LNCaP clone FGC (cell line): ENCODE measurements around the gene GAPVD1.
"Not testable (repeated sequence)": the region's sequence is repeated elsewhere in the genome, so short reads cannot be mapped to it uniquely, and the experiment has no call there.

Experiments used
- DNase-seq: peaks from one replicate; pipeline ENCODE4 v3.0.0-alpha.2; 2011; ENCODE audit warnings: low read depth
- H3K4me3 ChIP-seq: 2 replicates; pipeline ENCODE4 v1.5.1; 2011; ENCODE audit warnings: mild to moderate bottlenecking, low read depth, low read length, control low read depth
- TF ChIP-seq, protein P1 (sequence below): IDR thresholded peaks from 2 replicates; pipeline ENCODE4 v1.5.1; 2012; ENCODE audit warnings: mild to moderate bottlenecking; ENCODE audit not compliant: control insufficient read depth, insufficient read depth; ENCODE audit errors: extremely low read depth

Gene GAPVD1

GRCh38 chr9:125258160-125258785, 3.4 kb upstream of the GAPVD1 start:
- no peak for DNase-seq
- TF ChIP-seq, protein P1, sequence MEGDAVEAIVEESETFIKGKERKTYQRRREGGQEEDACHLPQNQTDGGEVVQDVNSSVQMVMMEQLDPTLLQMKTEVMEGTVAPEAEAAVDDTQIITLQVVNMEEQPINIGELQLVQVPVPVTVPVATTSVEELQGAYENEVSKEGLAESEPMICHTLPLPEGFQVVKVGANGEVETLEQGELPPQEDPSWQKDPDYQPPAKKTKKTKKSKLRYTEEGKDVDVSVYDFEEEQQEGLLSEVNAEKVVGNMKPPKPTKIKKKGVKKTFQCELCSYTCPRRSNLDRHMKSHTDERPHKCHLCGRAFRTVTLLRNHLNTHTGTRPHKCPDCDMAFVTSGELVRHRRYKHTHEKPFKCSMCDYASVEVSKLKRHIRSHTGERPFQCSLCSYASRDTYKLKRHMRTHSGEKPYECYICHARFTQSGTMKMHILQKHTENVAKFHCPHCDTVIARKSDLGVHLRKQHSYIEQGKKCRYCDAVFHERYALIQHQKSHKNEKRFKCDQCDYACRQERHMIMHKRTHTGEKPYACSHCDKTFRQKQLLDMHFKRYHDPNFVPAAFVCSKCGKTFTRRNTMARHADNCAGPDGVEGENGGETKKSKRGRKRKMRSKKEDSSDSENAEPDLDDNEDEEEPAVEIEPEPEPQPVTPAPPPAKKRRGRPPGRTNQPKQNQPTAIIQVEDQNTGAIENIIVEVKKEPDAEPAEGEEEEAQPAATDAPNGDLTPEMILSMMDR, result no peak
- no peak overlapping the region for H3K4me3 ChIP-seq

- TF ChIP-seq, protein P1, result no peak
- DNase-seq, result no peak
- H3K4me3 ChIP-seq, result no peak overlapping the region
These were observed 2.6 kb upstream of the GAPVD1 start for GRCh38 chr9:125258832-125259534.

- DNase-seq, result no peak
- TF ChIP-seq, protein P1, result no peak
- no peak overlapping the region for H3K4me3 ChIP-seq
These were observed 1.1 kb upstream of the GAPVD1 start for GRCh38 chr9:125260561-125260960.

- peak overlapping the region; percentile 93 for H3K4me3 ChIP-seq
- TF ChIP-seq, protein P1, result no peak
These were observed 817 bp downstream of the GAPVD1 start for GRCh38 chr9:125262294-125262991.

GRCh38 chr9:125264068-125264467, 2.4 kb downstream of the GAPVD1 start:
- not testable (repeated sequence) for H3K4me3 ChIP-seq, DNase-seq

More at GRCh38 chr9:125262294-125262991, 817 bp downstream of the GAPVD1 start:
- no peak for DNase-seq

- DNase-seq, result no peak
- H3K4me3 ChIP-seq, result no peak overlapping the region
- TF ChIP-seq, protein P1, result no peak
These were observed 6.9 kb downstream of the GAPVD1 start for GRCh38 chr9:125268394-125269013.

GRCh38 chr9:125269014-125269397, 7.4 kb downstream of the GAPVD1 start:
- no peak overlapping the region for H3K4me3 ChIP-seq
- no peak for DNase-seq
- TF ChIP-seq, protein P1, result no peak
